ENCODE data around the gene CAND1. TPM values are rescaled to one million over a fixed set of nuclear protein-coding genes. Genes with fewer than 3 reads are reported as not detected.

The CAND1 gene
- total RNA-seq (108 and 110 TPM in 2 replicates), polyA plus RNA-seq (14.8 and 28.2 TPM in 2 replicates), polyA minus RNA-seq (44.9 and 48.3 TPM in 2 replicates)
- total RNA-seq (2013), result 89.7 TPM

GRCh38 chr12:67268896-67269632, at the start of gene CAND1:
TSS of gene CAND1 (plus strand) at chr12:67269358. CDS start at chr12:67269718, 360 bp downstream.
- POLR2A ChIA-PET, result interaction anchor here (0.9 to 2.5 kb wide), 8 partner anchors 10 to 1539 kb away, joined by 3 to 8 read pairs (median 4); partner anchors contain the start of genes HELB, LLPH, MDM2 and TMBIM4
- Mint-ChIP-seq H3K4me1 (peaks cover 34% of the 10 kb centered on the region), H3K27ac (peak within 1 kb of the TSS; percentile 91), H3K9me3 (ENCODE audit: insufficient read depth) (no peaks in the 10 kb centered on the region), H3K4me3 (peak within 1 kb of the TSS; percentile 86), H3K27me3 (no peaks in the 10 kb centered on the region)
- H3K27ac ChIP-seq (ENCODE audit: low read length in 2 of 2), result peak within 1 kb of the TSS; percentile 90 to 94
- no peaks in the 10 kb centered on the region for H3K9me3 ChIP-seq (ENCODE audit: control extremely low read depth in 1 of 3, control insufficient read depth in 2 of 3, insufficient read depth in 1 of 3, low read length in 2 of 3)
- ATAC-seq (ENCODE audit: low read depth), result peak; percentile 78
- DNase-seq, result peak; percentile 99
- peaks cover 29% of the 10 kb centered on the region for H4K20me1 ChIP-seq (ENCODE audit: control insufficient read depth, insufficient read depth, low read length, poor library complexity, severe bottlenecking)
- no peaks in the 10 kb centered on the region for H3K36me3 ChIP-seq (replicated peaks in 1 of 2; ENCODE audit: control extremely low read depth in 1 of 2, control insufficient read depth in 1 of 2, extremely low read depth in 1 of 2, insufficient read depth in 2 of 2, low read length in 1 of 2)
- intact Hi-C loops (cut with micrococcal nuclease), result loop anchor here (1.0 to 10.0 kb wide), 8 partner anchors 363 to 1970 kb away; partner anchors contain the start of genes CPM, CPSF6, DYRK2 and LLPH
- peaks cover 24 to 25% of the 10 kb centered on the region in 2 donors for H3K4me1 ChIP-seq (ENCODE audit: control insufficient read depth in 2 of 2, insufficient read depth in 2 of 2, low read length in 2 of 2)
- H3K79me2 ChIP-seq (ENCODE audit: control insufficient read depth, insufficient read depth, low read length), result peaks cover 42% of the 10 kb centered on the region
- H3K4me3 ChIP-seq (ENCODE audit: control extremely low read depth in 1 of 5, extremely low read depth in 1 of 5, insufficient read depth in 1 of 5, low read depth in 2 of 5, low read length in 4 of 5), result peak within 1 kb of the TSS; percentile 67 to 94 (median 80)
- peak within 1 kb of the TSS; percentile 91 for H3K9ac ChIP-seq (ENCODE audit: low read length)
- peak within 1 kb of the TSS; percentile 97 for H2AFZ ChIP-seq (ENCODE audit: insufficient read depth, low read depth, low read length, poor library complexity, severe bottlenecking)
- H3K27me3 ChIP-seq (replicated peaks in 1 of 4; ENCODE audit: control extremely low read depth in 1 of 4, control insufficient read depth in 3 of 4, insufficient read depth in 4 of 4, low read length in 3 of 4), result no peaks in the 10 kb centered on the region
- under 1% methylated on average over 61 of the region's 61 CpGs for WGBS (ENCODE audit: insufficient coverage)
- TF ChIP-seq CTCF (IDR thresholded peaks at IDR 0.05), result no peak
- no peak for TF ChIP-seq EZH2 (IDR thresholded peaks at IDR 0.05; ENCODE audit: borderline replicate concordance, insufficient read depth, low read depth, low read length, poor library complexity, severe bottlenecking)
- peak within 1 kb of the TSS; percentile 87 for H3K4me2 ChIP-seq (replicated peaks; ENCODE audit: low read depth, low read length, poor library complexity, severe bottlenecking)
- CTCF ChIA-PET, result interaction anchor here (0.6 to 1.8 kb wide), 10 partner anchors 11 to 967 kb away, joined by 3 to 6 read pairs (median 4); partner anchors contain the start of gene HELB

- H3K4me3 Mint-ChIP-seq, result no peak overlapping the region
- intact Hi-C loops (cut with micrococcal nuclease), result no loop called here
- Histone ChIP-seq H3K4me2 (replicated peaks; ENCODE audit: low read depth, low read length, poor library complexity, severe bottlenecking) (no peak overlapping the region), H3K27ac (ENCODE audit: low read length in 2 of 2) (no peak overlapping the region), H4K20me1 (ENCODE audit: control insufficient read depth, insufficient read depth, low read length, poor library complexity, severe bottlenecking) (no peaks in the 10 kb centered on the region), H3K9me3 (ENCODE audit: control extremely low read depth in 1 of 3, control insufficient read depth in 2 of 3, insufficient read depth in 1 of 3, low read length in 2 of 3) (no peaks in the 10 kb centered on the region), H3K36me3 (replicated peaks in 1 of 2; ENCODE audit: control extremely low read depth in 1 of 2, control insufficient read depth in 1 of 2, extremely low read depth in 1 of 2, insufficient read depth in 2 of 2, low read length in 1 of 2) (no peaks in the 10 kb centered on the region), H3K9ac (ENCODE audit: low read length) (no peak overlapping the region), H3K79me2 (ENCODE audit: control insufficient read depth, insufficient read depth, low read length) (no peaks in the 10 kb centered on the region), H3K4me1 (ENCODE audit: control insufficient read depth in 2 of 2, insufficient read depth in 2 of 2, low read length in 2 of 2) (peaks cover 6% of the 10 kb centered on the region in 2 donors), H3K27me3 (replicated peaks in 1 of 4; ENCODE audit: control extremely low read depth in 1 of 4, control insufficient read depth in 3 of 4, insufficient read depth in 4 of 4, low read length in 3 of 4) (no peaks in the 10 kb centered on the region), H2AFZ (ENCODE audit: insufficient read depth, low read depth, low read length, poor library complexity, severe bottlenecking) (no peak overlapping the region), H3K4me3 (ENCODE audit: control extremely low read depth in 1 of 5, extremely low read depth in 1 of 5, insufficient read depth in 1 of 5, low read depth in 2 of 5, low read length in 4 of 5) (no peak overlapping the region)
- CTCF ChIA-PET, result no interaction called here
- H3K27ac Mint-ChIP-seq, result no peak overlapping the region
- ATAC-seq (ENCODE audit: low read depth) (no peak), DNase-seq (no peak)
- no peaks in the 10 kb centered on the region for H3K9me3 Mint-ChIP-seq (ENCODE audit: insufficient read depth)
- POLR2A ChIA-PET, result no interaction called here
- H3K4me1 Mint-ChIP-seq, result peaks cover 7% of the 10 kb centered on the region
- TF ChIP-seq CTCF (IDR thresholded peaks at IDR 0.05) (no peak), EZH2 (IDR thresholded peaks at IDR 0.05; ENCODE audit: borderline replicate concordance, insufficient read depth, low read depth, low read length, poor library complexity, severe bottlenecking) (no peak)
- 89% methylated on average over 3 of the region's 4 CpGs for WGBS (ENCODE audit: insufficient coverage)
- peaks cover 8% of the 10 kb centered on the region for H3K27me3 Mint-ChIP-seq
Observed at GRCh38 chr12:67220065-67220464, 49.1 kb upstream of the CAND1 start.
